Ishikawa (cell line): ENCODE measurements around the gene ASPN.

Experiments used
- CEBPB ChIP-seq: IDR thresholded peaks from 2 replicates; pipeline ENCODE4 v1.6.1; 2012
- CREB1 ChIP-seq: IDR thresholded peaks from 2 replicates; pipeline ENCODE4 v1.6.1; 2012; ENCODE audit warnings: low read depth
- EGR1 ChIP-seq: IDR thresholded peaks from 2 replicates; pipeline ENCODE4 v1.6.1; 2012
- EP300 ChIP-seq: IDR thresholded peaks from 2 replicates; pipeline ENCODE4 v1.6.1; 2012; ENCODE audit warnings: borderline replicate concordance
- FOXM1 ChIP-seq: IDR thresholded peaks from 2 replicates; pipeline ENCODE4 v1.6.1; 2012; ENCODE audit warnings: low read depth, borderline replicate concordance
- MAX ChIP-seq: IDR thresholded peaks from 2 replicates; pipeline ENCODE4 v1.6.1; 2012
- NFIC ChIP-seq: IDR thresholded peaks from 2 replicates; pipeline ENCODE4 v1.6.1; 2012
- RAD21 ChIP-seq: IDR thresholded peaks from 2 replicates; pipeline ENCODE4 v1.6.1; 2012; ENCODE audit warnings: low read depth
- TAF1 ChIP-seq: IDR thresholded peaks from 2 replicates; pipeline ENCODE4 v1.6.1; 2012; ENCODE audit warnings: low read depth, mild to moderate bottlenecking
- TCF12 ChIP-seq: IDR thresholded peaks from 2 replicates; pipeline ENCODE4 v1.6.1; 2012; ENCODE audit warnings: low read depth
- TEAD4 ChIP-seq: IDR thresholded peaks from 2 replicates; pipeline ENCODE4 v1.6.1; 2012
- USF1 ChIP-seq: IDR thresholded peaks from 2 replicates; pipeline ENCODE4 v1.6.1; 2012
- YY1 ChIP-seq: IDR thresholded peaks from 2 replicates; pipeline ENCODE4 v1.6.1; 2012; ENCODE audit warnings: low read depth
- ZBTB7A ChIP-seq: IDR thresholded peaks from 2 replicates; pipeline ENCODE4 v1.6.1; 2012; ENCODE audit warnings: low read depth
- TF ChIP-seq, protein P1 (sequence below): IDR thresholded peaks from 2 replicates; pipeline ENCODE4 v1.6.1; 2012; ENCODE audit warnings: low read depth, mild to moderate bottlenecking

Gene ASPN

GRCh38 chr9:92480986-92481633 lies 1.2 kb downstream of the ASPN start:
- TF ChIP-seq, protein P1, sequence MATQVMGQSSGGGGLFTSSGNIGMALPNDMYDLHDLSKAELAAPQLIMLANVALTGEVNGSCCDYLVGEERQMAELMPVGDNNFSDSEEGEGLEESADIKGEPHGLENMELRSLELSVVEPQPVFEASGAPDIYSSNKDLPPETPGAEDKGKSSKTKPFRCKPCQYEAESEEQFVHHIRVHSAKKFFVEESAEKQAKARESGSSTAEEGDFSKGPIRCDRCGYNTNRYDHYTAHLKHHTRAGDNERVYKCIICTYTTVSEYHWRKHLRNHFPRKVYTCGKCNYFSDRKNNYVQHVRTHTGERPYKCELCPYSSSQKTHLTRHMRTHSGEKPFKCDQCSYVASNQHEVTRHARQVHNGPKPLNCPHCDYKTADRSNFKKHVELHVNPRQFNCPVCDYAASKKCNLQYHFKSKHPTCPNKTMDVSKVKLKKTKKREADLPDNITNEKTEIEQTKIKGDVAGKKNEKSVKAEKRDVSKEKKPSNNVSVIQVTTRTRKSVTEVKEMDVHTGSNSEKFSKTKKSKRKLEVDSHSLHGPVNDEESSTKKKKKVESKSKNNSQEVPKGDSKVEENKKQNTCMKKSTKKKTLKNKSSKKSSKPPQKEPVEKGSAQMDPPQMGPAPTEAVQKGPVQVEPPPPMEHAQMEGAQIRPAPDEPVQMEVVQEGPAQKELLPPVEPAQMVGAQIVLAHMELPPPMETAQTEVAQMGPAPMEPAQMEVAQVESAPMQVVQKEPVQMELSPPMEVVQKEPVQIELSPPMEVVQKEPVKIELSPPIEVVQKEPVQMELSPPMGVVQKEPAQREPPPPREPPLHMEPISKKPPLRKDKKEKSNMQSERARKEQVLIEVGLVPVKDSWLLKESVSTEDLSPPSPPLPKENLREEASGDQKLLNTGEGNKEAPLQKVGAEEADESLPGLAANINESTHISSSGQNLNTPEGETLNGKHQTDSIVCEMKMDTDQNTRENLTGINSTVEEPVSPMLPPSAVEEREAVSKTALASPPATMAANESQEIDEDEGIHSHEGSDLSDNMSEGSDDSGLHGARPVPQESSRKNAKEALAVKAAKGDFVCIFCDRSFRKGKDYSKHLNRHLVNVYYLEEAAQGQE: no peak
- TF ChIP-seq CEBPB (no peak), TEAD4 (no peak), MAX (no peak)

DNA sequence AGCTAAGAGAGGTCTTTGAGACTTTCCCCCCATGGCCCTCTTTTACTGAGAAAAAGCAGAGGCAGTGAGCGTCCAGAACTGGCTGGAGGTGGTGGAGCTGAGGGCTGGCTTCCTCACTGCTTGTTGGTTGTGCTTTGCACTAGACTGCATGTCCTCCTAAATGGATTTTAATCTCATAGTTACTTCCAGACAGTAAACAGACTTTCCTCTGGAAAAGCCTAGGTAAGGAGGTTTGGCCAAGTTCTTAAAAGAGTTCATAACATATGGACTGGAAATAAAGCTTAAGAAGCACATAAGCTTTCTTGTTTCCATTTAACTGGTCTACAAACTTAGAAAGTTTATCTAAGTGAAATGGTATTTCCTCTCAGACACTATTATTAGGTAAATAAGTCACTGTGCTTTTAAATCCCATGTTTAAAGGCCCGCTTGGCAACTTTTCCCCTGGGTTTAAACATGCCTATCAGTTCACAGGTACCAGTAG lies 2.0 kb downstream of the ASPN start:
- TF ChIP-seq CEBPB (no peak), CREB1 (no peak), TCF12 (no peak), FOXM1 (no peak), ZBTB7A (no peak), TEAD4 (no peak)
- TF ChIP-seq, protein P1: no peak

- TF ChIP-seq FOXM1 (no peak), EGR1 (no peak), NFIC (no peak), EP300 (no peak), RAD21 (no peak), MAX (no peak), TAF1 (no peak), CEBPB (no peak), USF1 (no peak), YY1 (no peak), ZBTB7A (no peak), CREB1 (no peak), TCF12 (no peak)
Measured at GRCh38 chr9:92479346-92479745, 3.0 kb downstream of the ASPN start.

GRCh38 chr9:92478783-92479182 lies 3.5 kb downstream of the ASPN start:
- no peak for TF ChIP-seq CEBPB
- TF ChIP-seq ZBTB7A: no peak
- TF ChIP-seq RAD21: no peak
- no peak for TF ChIP-seq USF1
- TF ChIP-seq EGR1: no peak
- TF ChIP-seq YY1: no peak
- no peak for TF ChIP-seq TAF1
- no peak for TF ChIP-seq TCF12
- no peak for TF ChIP-seq CREB1
- no peak for TF ChIP-seq MAX
- no peak for TF ChIP-seq NFIC
- TF ChIP-seq EP300: no peak
- TF ChIP-seq FOXM1: no peak
- TF ChIP-seq, protein P1: no peak
- no peak for TF ChIP-seq TEAD4
